Stimulated activated CD8-positive, alpha-beta memory T cell treated with anti-CD3 and anti-CD28 coated beads, Interleukin-12 subunit alpha, Interleukin-12 subunit beta, amount 100 ng/mL, for 24 hours (primary cell): ENCODE measurements around the gene TICAM1.

Experiments
- DNase-seq: peaks from one replicate; pipeline ENCODE4 v3.0.0-alpha.2; 2020; ENCODE audit errors: extremely low read depth

The TICAM1 gene

GRCh38 chr19:4772566-4772965 lies 58.9 kb downstream of the TICAM1 start:
- DNase-seq: no peak

DNA sequence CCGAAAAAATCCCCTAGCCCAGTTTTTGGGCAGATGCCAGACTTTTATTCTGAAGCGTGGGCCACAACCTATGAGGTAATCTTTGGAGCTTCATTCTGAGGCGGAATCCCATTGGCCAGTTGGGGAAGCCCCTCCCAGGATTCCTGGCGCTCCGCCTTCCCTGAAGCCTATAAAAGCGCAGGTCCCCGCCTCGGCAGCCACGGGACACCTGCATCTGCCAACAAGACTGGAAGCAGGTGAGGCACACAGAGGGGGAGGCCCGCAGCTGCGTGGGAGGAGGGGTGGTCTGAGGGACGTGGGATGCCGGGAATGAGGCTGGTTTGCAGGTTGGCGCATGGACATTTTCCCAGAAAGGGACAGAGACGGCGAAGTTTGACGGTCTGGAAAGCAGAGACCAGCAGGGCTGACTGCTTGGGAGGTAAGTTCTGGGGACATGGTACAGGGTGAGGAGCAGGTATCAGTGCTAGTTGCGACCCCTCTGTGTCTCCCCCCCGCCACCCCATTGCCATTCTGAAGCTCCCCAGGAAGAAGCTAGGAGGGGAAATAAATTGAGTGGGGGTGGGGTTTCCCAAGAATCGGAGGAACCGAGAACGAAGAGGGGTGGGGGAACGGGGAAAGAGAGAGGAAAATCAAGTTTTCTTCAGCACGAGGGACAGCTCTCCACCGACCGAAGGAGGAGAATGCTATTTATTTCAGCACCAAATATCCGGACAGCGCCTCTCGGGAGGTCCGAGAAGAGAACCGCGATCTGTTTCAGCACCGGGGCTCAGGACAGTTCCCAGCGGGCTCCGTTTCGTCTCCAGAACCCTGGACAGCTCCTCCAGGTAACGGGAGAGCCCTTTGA lies 62.4 kb downstream of the TICAM1 start:
- peak; percentile 33 for DNase-seq
